NCI-H2081 treated with DMSO at 0.1 percent for 48 hours (cell line): ENCODE measurements around the gene PSMA7.
"Not testable (repeated sequence)": the region's sequence is repeated elsewhere in the genome, so short reads cannot be mapped to it uniquely, and the experiment has no call there.

Experiments
- DNase-seq: peaks from one replicate; lab custom pipeline; 2025; lab: John Stamatoyannopoulos, UW

Gene PSMA7

DNA sequence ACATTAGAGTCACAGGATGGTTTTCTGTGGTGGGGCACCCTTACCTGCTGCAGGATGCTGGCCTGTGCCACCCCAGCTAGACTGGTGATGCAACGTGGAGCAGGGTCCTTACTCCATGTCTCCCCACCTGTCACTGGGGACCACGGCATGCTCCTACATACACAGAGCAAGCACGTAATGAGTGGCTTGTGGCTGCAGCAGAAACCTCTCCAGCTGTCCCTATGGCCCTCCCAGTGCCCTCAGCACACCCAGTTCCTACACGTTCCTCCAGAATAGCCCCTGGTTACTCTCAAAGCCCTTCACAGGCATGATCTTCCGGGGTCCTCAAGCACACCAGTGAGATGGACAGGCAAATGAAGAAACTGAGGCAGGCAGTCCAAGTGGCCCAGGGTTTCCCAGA, 24.1 kb downstream of the PSMA7 start:
- no peak for DNase-seq

DNA sequence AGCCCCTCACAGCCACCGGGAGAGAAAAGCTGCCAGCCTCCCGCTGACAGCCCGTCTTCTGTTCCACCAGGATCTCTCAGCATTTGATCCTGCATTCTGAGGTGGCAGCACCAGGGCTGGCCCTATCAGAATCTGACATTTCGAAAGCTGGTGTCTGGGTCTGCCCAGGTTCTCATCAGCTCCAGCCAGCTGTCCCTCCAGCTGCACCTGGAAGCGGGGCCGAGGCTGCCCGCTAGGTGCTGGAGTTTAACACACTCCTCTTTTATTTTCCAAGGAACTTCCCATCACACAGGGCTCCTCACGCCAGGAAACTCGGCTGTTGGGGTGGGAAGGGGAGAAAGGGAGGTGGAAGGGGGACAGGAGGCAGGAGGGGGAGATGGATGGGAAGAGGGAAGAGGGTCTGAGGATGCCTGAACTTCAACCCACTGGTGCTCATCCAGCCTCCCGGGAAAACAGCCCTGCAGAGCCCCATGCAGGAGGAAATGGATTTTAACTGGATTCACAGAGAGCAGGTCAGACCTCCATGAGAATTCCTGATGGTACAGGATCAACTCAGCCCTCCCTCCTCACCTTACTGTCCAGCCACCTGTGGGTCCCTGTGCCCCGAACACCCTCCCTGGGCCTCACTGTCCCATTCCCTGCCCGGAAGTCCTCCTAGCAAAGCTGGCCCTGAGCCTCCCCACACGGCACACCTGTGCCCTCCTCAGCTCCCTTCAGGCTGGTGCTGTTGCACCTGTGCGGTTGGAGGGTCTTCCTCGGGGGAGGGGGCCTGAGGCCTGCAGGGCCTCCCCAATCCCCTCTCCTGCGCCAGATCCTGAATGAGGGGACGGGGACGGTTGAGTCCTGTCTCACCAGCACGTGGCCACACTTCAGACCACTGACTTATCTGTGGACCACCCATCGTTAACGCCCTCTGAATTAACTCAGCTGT, 24.8 kb downstream of the PSMA7 start:
- no peak for DNase-seq

GRCh38 chr20:62117658-62118057, 25.5 kb downstream of the PSMA7 start:
- no peak for DNase-seq

DNA sequence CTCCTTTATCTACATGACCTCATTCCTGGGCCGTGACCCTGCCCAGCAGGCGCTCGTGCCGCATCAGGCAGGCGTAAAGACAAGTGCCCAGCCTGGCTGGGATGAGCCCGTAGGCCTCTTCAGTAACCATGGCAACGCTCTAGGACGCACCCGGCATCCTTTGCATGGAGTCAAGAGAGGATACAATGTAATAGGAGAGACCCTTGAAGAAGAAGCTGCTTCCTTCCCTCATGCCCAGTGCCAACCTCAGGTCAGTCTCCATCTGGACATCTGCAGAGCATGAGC, 25.9 kb downstream of the PSMA7 start:
- no peak for DNase-seq

DNA sequence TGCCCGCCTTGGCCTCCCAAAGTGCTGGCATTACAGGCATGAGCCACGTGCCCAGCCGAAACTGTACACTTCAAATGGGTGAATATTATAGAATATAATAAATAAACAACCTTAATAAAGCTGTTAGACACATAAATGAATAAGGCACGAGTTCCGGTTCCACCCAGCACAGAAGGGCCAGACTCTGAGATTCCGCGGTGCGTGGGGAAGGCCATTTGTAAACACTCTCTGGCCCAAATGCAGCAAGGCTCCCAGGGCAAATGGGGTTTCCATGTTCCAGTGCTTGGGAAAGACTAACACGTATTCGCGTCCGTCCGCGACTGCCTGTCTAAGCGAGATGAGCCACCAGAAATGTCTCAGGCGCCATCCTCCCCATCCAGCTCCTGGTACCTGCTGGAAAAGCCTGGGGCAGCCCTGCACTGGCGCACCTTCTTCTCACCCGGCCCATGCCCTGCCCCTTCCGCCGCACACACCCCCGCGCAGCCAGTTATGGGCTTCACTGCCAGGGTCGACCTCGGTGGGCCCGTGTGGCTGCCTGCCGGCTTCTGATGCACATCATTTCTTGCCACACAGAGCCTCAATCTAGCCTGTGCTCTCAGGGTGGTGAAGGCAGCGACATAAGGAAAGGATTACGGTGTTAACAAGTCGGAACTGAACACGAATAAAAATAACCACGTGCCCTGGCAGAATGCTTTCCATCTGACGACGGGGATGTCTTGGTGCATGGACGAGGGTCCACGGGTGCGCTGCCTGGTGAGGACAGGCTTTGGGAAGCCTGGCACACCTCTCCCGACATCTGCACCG, 26.4 kb downstream of the PSMA7 start:
- DNase-seq, result no peak

- DNase-seq, result not testable (repeated sequence)
Measured at GRCh38 chr20:62115800-62116407, 27.3 kb downstream of the PSMA7 start.

DNA sequence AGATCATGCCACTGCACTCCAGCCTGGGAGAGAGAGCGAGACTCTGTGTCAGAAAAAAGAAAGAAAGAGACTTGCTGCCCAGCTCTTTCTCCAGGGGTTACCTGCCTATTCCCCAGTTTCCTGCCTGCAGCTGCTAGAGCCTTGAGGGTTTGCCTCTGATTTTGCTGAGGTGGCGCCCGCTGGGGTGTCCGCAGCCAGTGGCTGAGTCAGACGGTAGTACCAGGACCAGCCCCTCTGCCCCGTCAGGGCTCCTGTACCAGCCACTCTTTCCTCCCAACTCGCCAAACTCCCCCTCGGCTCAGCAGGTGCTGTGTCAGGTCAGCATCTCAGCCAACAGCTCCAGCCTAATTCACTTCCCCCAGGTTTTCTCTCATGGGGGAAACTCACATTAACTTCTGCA, 28.3 kb downstream of the PSMA7 start:
- no peak for DNase-seq

GRCh38 chr20:62112368-62112767, 30.8 kb downstream of the PSMA7 start:
- DNase-seq, result no peak

DNA sequence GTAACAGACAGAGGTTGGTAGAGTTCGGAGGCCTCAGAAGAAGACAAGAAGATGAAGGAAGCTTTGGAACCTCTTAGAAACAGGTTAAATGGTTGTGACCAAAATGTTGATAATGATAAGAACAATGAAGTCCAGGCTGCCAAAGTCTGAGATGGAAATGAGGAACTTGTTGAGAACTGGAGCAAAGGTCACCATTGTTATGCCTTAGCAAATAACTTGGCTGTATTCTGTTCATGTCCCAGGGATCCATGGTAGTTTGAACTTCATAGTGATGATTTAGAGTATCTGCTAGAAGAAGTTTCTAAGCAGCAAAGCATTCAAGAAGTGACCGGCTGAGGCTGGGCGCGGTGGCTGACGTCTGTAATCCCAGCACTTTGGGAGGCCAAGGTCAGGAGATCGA, 32.0 kb downstream of the PSMA7 start:
- DNase-seq, result no peak

DNA sequence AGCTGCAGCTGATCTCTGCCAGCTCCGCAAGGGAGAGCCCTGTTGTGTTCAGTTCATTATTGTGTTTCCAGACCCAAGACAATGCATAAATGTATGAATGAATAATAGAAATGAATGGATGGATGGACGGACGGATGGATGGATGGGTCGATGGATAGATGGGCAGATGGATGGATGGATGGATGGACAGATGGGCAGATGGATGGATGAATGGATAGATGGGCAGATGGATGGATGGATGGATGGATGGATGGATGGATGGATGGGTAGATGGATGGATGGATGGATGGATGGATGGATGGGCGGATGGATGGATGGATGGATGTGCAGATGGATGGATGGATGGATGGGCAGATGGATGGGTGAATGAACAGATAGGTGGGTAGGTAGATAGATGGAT, 37.6 kb downstream of the PSMA7 start:
- DNase-seq, result no peak

DNA sequence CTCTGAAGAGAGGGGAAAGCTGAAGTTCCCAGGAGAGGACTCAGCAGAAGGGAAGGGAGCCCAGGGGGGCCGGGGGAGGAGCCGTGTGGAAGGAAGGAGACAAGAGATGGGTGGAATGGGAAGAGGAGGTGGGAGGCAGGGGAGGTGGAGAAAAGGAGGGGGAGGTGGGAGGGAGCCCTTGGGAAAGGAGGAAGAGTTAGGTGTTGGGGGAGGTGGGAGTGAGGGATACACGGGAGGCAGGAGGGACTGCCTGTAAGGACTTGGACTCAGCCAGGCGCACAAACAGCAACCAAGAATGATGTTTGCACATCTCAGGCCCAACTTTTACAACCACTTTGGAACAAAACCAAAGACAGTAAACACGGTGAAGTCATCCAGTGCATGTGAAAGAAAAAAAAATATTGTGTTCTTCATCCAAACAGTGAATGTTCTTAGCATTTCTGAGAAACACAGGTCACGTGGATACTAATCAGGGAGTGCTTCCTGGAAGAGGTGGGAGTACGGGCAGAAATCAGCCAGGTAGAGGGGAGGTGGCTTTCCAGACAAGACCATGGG, 38.3 kb downstream of the PSMA7 start:
- no peak for DNase-seq

DNA sequence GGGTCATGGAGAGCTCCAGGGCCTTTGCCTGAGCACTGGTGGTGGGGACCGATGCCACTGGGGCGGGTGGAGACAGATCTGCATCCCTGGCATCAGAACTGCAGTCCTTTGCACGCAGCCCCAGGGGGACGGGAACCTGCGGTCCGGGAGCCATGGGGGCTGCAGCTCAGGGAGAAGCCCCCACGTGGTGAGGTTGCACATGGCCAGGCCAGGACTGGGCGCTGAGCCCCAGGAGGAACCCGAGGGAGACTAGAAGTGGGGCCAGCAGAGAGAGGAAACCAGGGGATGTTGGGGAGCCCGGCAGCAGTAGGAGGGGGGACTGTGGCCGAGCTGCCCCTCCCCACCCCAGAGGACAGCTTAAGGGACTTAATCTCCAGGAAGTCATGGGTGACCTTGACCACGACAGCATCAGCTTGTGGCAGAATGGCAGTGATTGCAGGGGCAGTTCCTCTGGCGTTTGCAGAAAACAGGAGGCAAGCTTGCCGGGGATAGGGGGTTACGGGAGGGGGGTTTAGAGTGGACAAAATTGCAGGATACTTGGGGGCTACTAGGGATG, 38.9 kb downstream of the PSMA7 start:
- no peak for DNase-seq

GRCh38 chr20:62103508-62104233, 39.5 kb downstream of the PSMA7 start:
- DNase-seq, result no peak

- no peak for DNase-seq
Measured at GRCh38 chr20:62101078-62101477, 42.1 kb downstream of the PSMA7 start.

GRCh38 chr20:62097881-62098407, 45.2 kb downstream of the PSMA7 start:
- DNase-seq, result no peak

GRCh38 chr20:62096421-62097380, 46.5 kb downstream of the PSMA7 start:
- DNase-seq, result no peak

GRCh38 chr20:62089393-62089792, 53.8 kb downstream of the PSMA7 start:
- no peak for DNase-seq

DNA sequence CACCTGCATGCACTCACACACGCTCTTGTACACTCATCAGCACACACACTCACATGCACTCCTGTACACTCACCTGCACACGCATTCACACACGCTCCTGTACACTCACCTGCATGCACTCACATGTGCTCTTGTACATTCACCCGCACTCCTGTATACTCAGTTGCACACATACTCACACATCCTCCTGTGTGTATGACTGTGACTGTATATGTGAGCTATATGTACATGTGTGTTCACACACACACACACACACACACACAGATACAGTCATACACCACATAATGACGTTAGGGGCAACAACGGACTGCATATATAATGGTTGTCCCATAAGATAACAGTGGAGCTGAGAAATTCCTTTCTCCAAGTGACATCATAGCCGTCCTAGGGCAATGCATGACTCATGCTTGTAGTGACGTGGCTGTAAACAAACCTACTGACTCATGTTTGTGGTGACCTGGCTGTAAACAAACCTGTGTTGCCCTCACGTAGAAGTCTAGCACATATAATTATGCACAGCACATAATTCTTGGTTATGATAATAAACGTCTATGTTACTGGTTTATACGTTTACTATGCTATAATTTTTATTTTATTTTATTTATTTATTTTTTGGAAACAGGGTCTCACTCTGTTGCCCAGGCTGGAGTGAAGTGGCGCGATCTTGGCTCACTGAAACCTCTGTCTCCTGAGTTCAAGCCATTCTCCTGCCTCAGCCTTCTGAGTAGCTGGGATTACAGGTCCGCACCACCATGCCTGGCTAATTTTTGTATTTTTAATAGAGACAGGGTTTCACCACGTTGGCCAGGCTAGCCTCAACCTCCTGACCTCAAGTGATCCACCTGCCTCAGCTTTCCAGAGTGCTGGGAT, 54.7 kb downstream of the PSMA7 start:
- DNase-seq, result no peak

DNA sequence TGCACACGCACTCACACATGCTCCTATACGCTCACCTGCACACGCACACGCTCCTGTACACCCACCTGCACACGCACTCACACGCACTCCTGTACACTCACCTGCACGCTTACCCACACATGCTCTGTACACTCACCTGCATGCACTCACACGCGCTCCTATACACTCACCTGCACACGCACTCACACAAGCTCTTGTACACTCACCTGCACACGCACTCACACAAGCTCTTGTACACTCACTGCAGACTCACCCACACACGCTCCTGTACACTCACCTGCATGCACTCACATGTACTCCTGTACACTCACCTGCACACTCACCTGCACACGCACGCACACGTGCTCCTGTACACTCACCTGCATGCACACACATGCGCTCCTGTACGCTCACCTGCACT, 55.6 kb downstream of the PSMA7 start:
- DNase-seq, result no peak
